ENCODE data around the gene IMPA2.

GRCh38 chr18:12048010-12048826, 66.9 kb downstream of the IMPA2 start:
- TF ChIP-seq GATA3 (IDR thresholded peaks at IDR 0.05; ENCODE audit: low read depth, low read length) (no peak), GATA2 (IDR thresholded peaks at IDR 0.05; ENCODE audit: low read depth, low read length) (no peak)

All from SH-SY5Y (cell line).